SK-N-SH (cell line): Measurements from ENCODE around the gene NUP43.

ENCODE experiments used
- CHD2 ChIP-seq: fragments of 150-350 bp; IDR thresholded peaks from 2 replicates; pipeline ENCODE4 v1.6.1; 2018; ENCODE audit warnings: low read length; ENCODE audit not compliant: partially characterized antibody
- ELF1 ChIP-seq: IDR thresholded peaks from 2 replicates; pipeline ENCODE4 v1.4.0; 2012
- EP300 ChIP-seq, 2 experiments: IDR thresholded peaks; 2 replicates each; pipeline versions ENCODE4 v1.4.0 to v1.6.1; 2012; ENCODE audit warnings: borderline replicate concordance in 1 of 2, low read depth in 1 of 2, low read length in 1 of 2
- EZH2phosphoT487 ChIP-seq: fragments of 200-600 bp; sonication (generic); IDR thresholded peaks from 2 replicates; pipeline ENCODE4 v1.6.1; 2017; ENCODE audit warnings: low read depth, mixed run types, mild to moderate bottlenecking, antibody characterized with exemption, moderate library complexity, borderline replicate concordance
- FOXJ3 ChIP-seq: sonication (generic); formaldehyde crosslinking; IDR thresholded peaks from 2 replicates; pipeline ENCODE4 v1.5.1; 2020; ENCODE audit warnings: mild to moderate bottlenecking, missing genetic modification reagents
- JUND ChIP-seq: IDR thresholded peaks from 2 replicates; pipeline ENCODE4 v1.4.0; 2012
- NRF1 ChIP-seq: IDR thresholded peaks from 2 replicates; pipeline ENCODE4 v1.6.1; 2012; ENCODE audit warnings: low read depth, mild to moderate bottlenecking, low read length
- POLR2AphosphoS5 ChIP-seq: IDR thresholded peaks from 2 replicates; pipeline ENCODE4 v1.6.1; 2012; ENCODE audit warnings: low read depth, low read length
- RAD21 ChIP-seq: IDR thresholded peaks from 2 replicates; pipeline ENCODE4 v1.6.1; 2012; ENCODE audit warnings: mild to moderate bottlenecking, low read length
- RCOR1 ChIP-seq: fragments of 150-350 bp; IDR thresholded peaks from 2 replicates; pipeline ENCODE4 v1.6.1; 2017; ENCODE audit warnings: antibody characterized with exemption, low read length
- TF ChIP-seq, protein P1 (sequence below): fragments of 150-350 bp; IDR thresholded peaks from 2 replicates; pipeline ENCODE4 v1.6.1; 2016; ENCODE audit warnings: mild to moderate bottlenecking, low read depth, low read length
- TF ChIP-seq, protein P2 (sequence below): fragments of 200-600 bp; sonication (generic); IDR thresholded peaks from 2 replicates; pipeline ENCODE4 v1.6.1; 2017; ENCODE audit warnings: antibody characterized with exemption, mild to moderate bottlenecking, moderate library complexity

DNA sequence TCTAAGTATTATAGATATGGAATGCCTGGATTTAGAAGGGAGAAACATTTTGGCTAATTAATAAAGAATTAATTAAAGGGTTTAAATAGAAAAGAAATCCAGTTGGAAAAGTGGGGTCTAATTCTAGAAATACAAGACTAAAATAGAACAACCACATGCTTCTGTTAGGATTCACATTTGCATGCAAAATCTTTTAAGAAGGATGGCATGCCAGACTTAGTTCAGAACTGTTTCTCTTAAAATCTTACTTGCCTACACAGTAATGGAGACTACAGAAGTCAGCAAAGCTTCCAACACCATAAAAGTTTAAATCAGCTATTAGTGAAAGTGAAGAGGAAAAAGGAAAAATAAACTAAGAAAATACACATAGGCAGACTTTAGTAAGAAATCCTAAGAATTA is 65.1 kb downstream of the NUP43 start:
- TF ChIP-seq JUND (no peak), POLR2AphosphoS5 (no peak), CHD2 (no peak), ELF1 (no peak), EP300 (IDR thresholded peaks at IDR 0.05; ENCODE audit: borderline replicate concordance in 1 of 2, low read depth in 1 of 2, low read length in 1 of 2) (no peak), FOXJ3 (no peak), EZH2phosphoT487 (no peak), RCOR1 (no peak), NRF1 (no peak), RAD21 (no peak)
- TF ChIP-seq, protein P1, sequence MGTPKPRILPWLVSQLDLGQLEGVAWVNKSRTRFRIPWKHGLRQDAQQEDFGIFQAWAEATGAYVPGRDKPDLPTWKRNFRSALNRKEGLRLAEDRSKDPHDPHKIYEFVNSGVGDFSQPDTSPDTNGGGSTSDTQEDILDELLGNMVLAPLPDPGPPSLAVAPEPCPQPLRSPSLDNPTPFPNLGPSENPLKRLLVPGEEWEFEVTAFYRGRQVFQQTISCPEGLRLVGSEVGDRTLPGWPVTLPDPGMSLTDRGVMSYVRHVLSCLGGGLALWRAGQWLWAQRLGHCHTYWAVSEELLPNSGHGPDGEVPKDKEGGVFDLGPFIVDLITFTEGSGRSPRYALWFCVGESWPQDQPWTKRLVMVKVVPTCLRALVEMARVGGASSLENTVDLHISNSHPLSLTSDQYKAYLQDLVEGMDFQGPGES, result no peak
- TF ChIP-seq, protein P2, sequence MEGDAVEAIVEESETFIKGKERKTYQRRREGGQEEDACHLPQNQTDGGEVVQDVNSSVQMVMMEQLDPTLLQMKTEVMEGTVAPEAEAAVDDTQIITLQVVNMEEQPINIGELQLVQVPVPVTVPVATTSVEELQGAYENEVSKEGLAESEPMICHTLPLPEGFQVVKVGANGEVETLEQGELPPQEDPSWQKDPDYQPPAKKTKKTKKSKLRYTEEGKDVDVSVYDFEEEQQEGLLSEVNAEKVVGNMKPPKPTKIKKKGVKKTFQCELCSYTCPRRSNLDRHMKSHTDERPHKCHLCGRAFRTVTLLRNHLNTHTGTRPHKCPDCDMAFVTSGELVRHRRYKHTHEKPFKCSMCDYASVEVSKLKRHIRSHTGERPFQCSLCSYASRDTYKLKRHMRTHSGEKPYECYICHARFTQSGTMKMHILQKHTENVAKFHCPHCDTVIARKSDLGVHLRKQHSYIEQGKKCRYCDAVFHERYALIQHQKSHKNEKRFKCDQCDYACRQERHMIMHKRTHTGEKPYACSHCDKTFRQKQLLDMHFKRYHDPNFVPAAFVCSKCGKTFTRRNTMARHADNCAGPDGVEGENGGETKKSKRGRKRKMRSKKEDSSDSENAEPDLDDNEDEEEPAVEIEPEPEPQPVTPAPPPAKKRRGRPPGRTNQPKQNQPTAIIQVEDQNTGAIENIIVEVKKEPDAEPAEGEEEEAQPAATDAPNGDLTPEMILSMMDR, result no peak
